ENCODE measurements around the gene ITGB1. TPM values are rescaled to one million over a fixed set of nuclear protein-coding genes. Genes with fewer than 3 reads are reported as not detected.
"Not testable (repeated sequence)": the region's sequence is repeated elsewhere in the genome, so short reads cannot be mapped to it uniquely, and the experiment has no call there.

ITGB1 gene
- total RNA-seq, 2 donors from 2014 or later, result 1,541 to 1,574 TPM

- Histone ChIP-seq H3K27ac (peak overlapping the region in 1 of 2 donors; percentile 8), H3K36me3 (no peaks in the 10 kb centered on the region), H3K4me1 (ENCODE audit: control insufficient read depth in 1 of 2, low read depth in 2 of 2) (peaks cover 5 to 19% of the 10 kb centered on the region in 2 donors), H3K4me3 (no peak overlapping the region), H3K27me3 (replicated peaks; ENCODE audit: insufficient read depth) (no peaks in the 10 kb centered on the region), H3K9me3 (no peaks in the 10 kb centered on the region)
- no peak for TF ChIP-seq CTCF (IDR thresholded peaks at IDR 0.05)
- DNase-seq (ENCODE audit: low spot score) (no peak), ATAC-seq (ENCODE audit: insufficient number of reproducible peaks, low FRiP score, low read depth) (no peak)
These were observed 37.7 kb upstream of the ITGB1 start for GRCh38 chr10:32995751-32996150.

DNA sequence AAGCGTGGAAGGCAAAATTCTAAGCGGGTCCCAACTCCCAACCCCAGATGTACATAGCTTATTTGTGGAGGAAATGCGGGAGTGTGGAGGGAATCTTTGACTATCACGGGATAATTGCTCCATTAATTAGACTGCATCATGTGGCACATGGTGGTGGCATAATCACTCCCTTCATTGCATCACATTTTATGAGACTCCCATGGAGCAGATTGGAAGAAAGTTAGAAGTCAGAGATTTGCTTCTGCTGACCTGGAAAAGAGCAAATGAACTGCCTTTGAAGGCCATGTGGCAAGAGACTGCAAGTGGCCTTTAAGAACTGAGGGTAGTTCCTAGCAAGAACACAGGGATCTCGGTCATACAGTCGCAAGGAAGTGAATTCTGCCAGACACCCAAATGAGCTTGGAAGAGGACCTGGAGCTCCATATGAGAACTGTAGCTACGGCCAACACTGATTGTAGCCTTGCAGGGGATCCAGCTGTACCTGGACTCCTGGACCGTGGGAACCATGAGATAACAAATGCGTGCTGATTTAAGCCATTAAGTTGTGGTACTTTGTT, 37.1 kb upstream of the ITGB1 start:
- Histone ChIP-seq H3K4me1 (ENCODE audit: control insufficient read depth in 1 of 2, low read depth in 2 of 2) (peaks cover 5 to 19% of the 10 kb centered on the region in 2 donors), H3K27me3 (replicated peaks; ENCODE audit: insufficient read depth) (no peaks in the 10 kb centered on the region), H3K27ac (no peak overlapping the region), H3K4me3 (no peak overlapping the region), H3K9me3 (no peaks in the 10 kb centered on the region), H3K36me3 (no peaks in the 10 kb centered on the region)
- no peak for TF ChIP-seq CTCF (IDR thresholded peaks at IDR 0.05)
- ATAC-seq (ENCODE audit: insufficient number of reproducible peaks, low FRiP score, low read depth) (no peak), DNase-seq (ENCODE audit: low spot score) (no peak)

DNA sequence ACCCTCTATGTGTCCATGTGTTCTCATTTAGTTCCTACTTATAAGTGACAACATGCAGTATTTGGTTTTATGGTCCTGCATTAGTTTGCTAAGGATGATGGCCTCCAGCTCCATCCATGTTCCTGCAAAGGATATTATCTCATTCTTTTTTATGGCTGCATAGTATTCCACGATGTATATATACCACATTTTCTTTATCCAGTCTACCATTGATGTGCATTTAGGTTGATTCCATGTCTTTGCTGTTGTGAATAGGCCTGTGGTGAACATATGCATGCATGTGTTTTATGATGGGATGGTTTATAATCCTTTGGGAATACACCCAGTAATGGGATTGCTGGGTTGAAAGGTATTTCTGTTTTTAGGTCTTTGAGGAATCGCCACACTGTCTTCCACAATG, 36.6 kb upstream of the ITGB1 start:
- H3K36me3 ChIP-seq; H3K9me3 ChIP-seq; H3K4me3 ChIP-seq; H3K27ac ChIP-seq; DNase-seq (ENCODE audit: low spot score); ATAC-seq (ENCODE audit: insufficient number of reproducible peaks, low FRiP score, low read depth); H3K27me3 ChIP-seq (replicated peaks; ENCODE audit: insufficient read depth): not testable (repeated sequence)
- peaks cover 5 to 19% of the 10 kb centered on the region in 2 donors for H3K4me1 ChIP-seq (ENCODE audit: control insufficient read depth in 1 of 2, low read depth in 2 of 2)

DNA sequence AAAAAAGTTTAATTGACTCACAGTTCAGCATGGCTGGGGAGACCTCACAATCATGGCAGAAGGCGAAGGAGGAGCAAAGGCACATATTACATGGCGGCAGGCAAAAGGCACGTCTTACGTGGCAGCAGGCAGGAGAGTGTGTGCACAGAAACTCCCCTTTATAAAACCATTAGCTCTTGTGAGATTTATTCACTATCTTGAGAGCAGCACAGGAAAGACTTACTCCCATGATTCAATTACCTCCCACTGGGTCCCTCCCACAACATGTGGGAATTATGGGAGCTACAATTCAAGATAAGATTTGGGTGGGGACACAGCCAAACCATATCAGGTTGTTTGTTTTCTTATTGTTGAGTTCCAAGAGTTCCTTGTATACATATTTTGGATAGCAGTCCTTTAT, 34.3 kb upstream of the ITGB1 start:
- Histone ChIP-seq H3K27ac (peak overlapping the region in 1 of 2 donors; percentile 42), H3K4me1 (ENCODE audit: control insufficient read depth in 1 of 2, low read depth in 2 of 2) (peaks cover 5 to 19% of the 10 kb centered on the region in 2 donors)
- not testable (repeated sequence) for H3K4me3 ChIP-seq; H3K36me3 ChIP-seq; H3K27me3 ChIP-seq (replicated peaks; ENCODE audit: insufficient read depth); ATAC-seq (ENCODE audit: insufficient number of reproducible peaks, low FRiP score, low read depth); H3K9me3 ChIP-seq; DNase-seq (ENCODE audit: low spot score)

- no peak for DNase-seq (ENCODE audit: low spot score)
- TF ChIP-seq CTCF (IDR thresholded peaks at IDR 0.05), result no peak
- Histone ChIP-seq H3K27ac (no peak overlapping the region), H3K4me1 (ENCODE audit: control insufficient read depth in 1 of 2, low read depth in 2 of 2) (peaks cover 5 to 11% of the 10 kb centered on the region in 2 donors), H3K9me3 (no peaks in the 10 kb centered on the region), H3K27me3 (replicated peaks; ENCODE audit: insufficient read depth) (no peaks in the 10 kb centered on the region), H3K36me3 (no peaks in the 10 kb centered on the region), H3K4me3 (no peak overlapping the region)
- ATAC-seq (ENCODE audit: insufficient number of reproducible peaks, low FRiP score, low read depth), result no peak
These were observed 32.8 kb upstream of the ITGB1 start for GRCh38 chr10:32990811-32991210.

DNA sequence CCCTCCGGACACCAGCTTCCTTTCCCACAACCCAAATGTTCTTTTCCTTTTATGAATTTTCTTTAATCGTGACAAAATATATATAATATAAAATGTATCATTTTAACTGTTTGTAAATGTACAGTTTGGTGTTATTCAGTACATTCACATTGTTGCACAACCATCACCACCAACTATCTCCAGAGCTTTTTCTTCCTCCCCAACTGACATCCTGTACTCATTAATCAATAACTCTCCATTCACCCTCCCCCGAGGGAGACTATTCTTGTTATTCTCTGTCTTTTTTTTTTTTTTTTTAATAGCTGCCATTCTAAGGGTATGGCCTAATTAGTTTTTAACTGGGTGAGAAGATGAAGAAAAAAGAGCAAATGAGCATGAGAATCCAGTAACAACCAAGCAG, 30.6 kb upstream of the ITGB1 start:
- Histone ChIP-seq H3K4me3 (no peak overlapping the region), H3K27ac (no peak overlapping the region), H3K4me1 (ENCODE audit: control insufficient read depth in 1 of 2, low read depth in 2 of 2) (peaks cover 5 to 12% of the 10 kb centered on the region in 2 donors), H3K36me3 (no peaks in the 10 kb centered on the region), H3K9me3 (no peaks in the 10 kb centered on the region), H3K27me3 (replicated peaks; ENCODE audit: insufficient read depth) (no peaks in the 10 kb centered on the region)
- ATAC-seq (ENCODE audit: insufficient number of reproducible peaks, low FRiP score, low read depth) (no peak), DNase-seq (ENCODE audit: low spot score) (no peak)
- no peak for TF ChIP-seq CTCF (IDR thresholded peaks at IDR 0.05)
